ENCODE data around the gene HDDC3. TPM values are rescaled to one million over a fixed set of nuclear protein-coding genes. Genes with fewer than 3 reads are reported as not detected.

Gene HDDC3
- total RNA-seq (18.7 TPM), polyA plus RNA-seq (25.4 TPM)
- long read RNA-seq, donor 1, full-length matches to known transcripts: 3 of 3 reads
- long read RNA-seq, donor 1, partial matches to known transcripts: 0 of 3 reads
- long read RNA-seq, donor 1, other reads (novel, unspliced or antisense): 0 of 3 reads
- long read RNA-seq, donor 2: 0 reads
- long read RNA-seq, donor 3, transcript HDDC3-202 (4 exons, 1,880 nt): major isoform, 15 of 16 reads
- long read RNA-seq, donor 3, partial matches to known transcripts: 0 of 16 reads
- long read RNA-seq, donor 3, other reads (novel, unspliced or antisense): 0 of 16 reads
- long read RNA-seq, donor 4, transcript HDDC3-202 (4 exons, 1,880 nt): major isoform, 6 of 7 reads
- long read RNA-seq, donor 4, partial matches to known transcripts: 0 of 7 reads
- long read RNA-seq, donor 4, other reads (novel, unspliced or antisense): 0 of 7 reads
- long read RNA-seq, donor 5, full-length matches to known transcripts: 16 of 16 reads
- long read RNA-seq, donor 5, partial matches to known transcripts: 0 of 16 reads
- long read RNA-seq, donor 5, other reads (novel, unspliced or antisense): 0 of 16 reads
- long read RNA-seq, donor 6, full-length matches to known transcripts: 8 of 8 reads
- long read RNA-seq, donor 6, partial matches to known transcripts: 0 of 8 reads
- long read RNA-seq, donor 6, other reads (novel, unspliced or antisense): 0 of 8 reads
- long read RNA-seq, donor 7, full-length matches to known transcripts: 5 of 5 reads
- long read RNA-seq, donor 7, partial matches to known transcripts: 0 of 5 reads
- long read RNA-seq, donor 7, other reads (novel, unspliced or antisense): 0 of 5 reads
- long read RNA-seq, donor 8, full-length matches to known transcripts: 4 of 4 reads
- long read RNA-seq, donor 8, partial matches to known transcripts: 0 of 4 reads
- long read RNA-seq, donor 8, other reads (novel, unspliced or antisense): 0 of 4 reads
- long read RNA-seq, donor 9, full-length matches to known transcripts: 5 of 5 reads
- long read RNA-seq, donor 9, partial matches to known transcripts: 0 of 5 reads
- long read RNA-seq, donor 9, other reads (novel, unspliced or antisense): 0 of 5 reads
- long read RNA-seq, donor 10, full-length matches to known transcripts: 6 of 6 reads
- long read RNA-seq, donor 10, partial matches to known transcripts: 0 of 6 reads
- long read RNA-seq, donor 10, other reads (novel, unspliced or antisense): 0 of 6 reads

GRCh38 chr15:90931828-90932659 lies at the start of gene HDDC3:
TSS of gene HDDC3 (minus strand) at chr15:90932549. CDS start at chr15:90932540, 9 bp downstream.
- H3K27me3 ChIP-seq (ENCODE audit: control insufficient read depth in 2 of 2, insufficient read depth in 1 of 2, low read length in 1 of 2): no peaks in the 10 kb centered on the region
- H3K27ac ChIP-seq (ENCODE audit: low read depth in 1 of 2, low read length in 1 of 2): peak within 1 kb of the TSS; percentile 89 to 90
- H3K4me3 ChIP-seq (ENCODE audit: low read length in 2 of 2): peak within 1 kb of the TSS; percentile 57
- peaks cover 32 to 54% of the 10 kb centered on the region in 2 donors for H3K4me1 ChIP-seq (ENCODE audit: control insufficient read depth in 2 of 2, insufficient read depth in 2 of 2, low read length in 2 of 2)
- H3K9me3 ChIP-seq (ENCODE audit: control insufficient read depth in 2 of 2, insufficient read depth in 1 of 2, low read length in 1 of 2): peaks cover 0 to 4% of the 10 kb centered on the region in 2 donors
- peaks cover 0 to 4% of the 10 kb centered on the region in 2 donors for H3K36me3 ChIP-seq (ENCODE audit: control insufficient read depth in 2 of 2, insufficient read depth in 2 of 2, low read length in 1 of 2)
- WGBS: under 1% methylated on average over 52 of the region's 52 CpGs
- peak; percentile 76 to 95 (median 87) for DNase-seq (ENCODE audit: low read depth in 6 of 9, low spot score in 9 of 9)

GRCh38 chr15:90982135-90982534 lies 49.8 kb upstream of the HDDC3 start:
- no peaks in the 10 kb centered on the region for H3K9me3 ChIP-seq (ENCODE audit: control insufficient read depth in 2 of 2, insufficient read depth in 1 of 2, low read length in 1 of 2)
- peaks cover 51 to 75% of the 10 kb centered on the region in 2 donors for H3K36me3 ChIP-seq (ENCODE audit: control insufficient read depth in 2 of 2, insufficient read depth in 2 of 2, low read length in 1 of 2)
- peaks cover 0 to 3% of the 10 kb centered on the region in 2 donors for H3K4me1 ChIP-seq (ENCODE audit: control insufficient read depth in 2 of 2, insufficient read depth in 2 of 2, low read length in 2 of 2)
- H3K27ac ChIP-seq (ENCODE audit: low read depth in 1 of 2, low read length in 1 of 2): no peak overlapping the region
- WGBS: 99% methylated on average over 5 of the region's 5 CpGs
- no peak for DNase-seq (ENCODE audit: low read depth in 6 of 9, low spot score in 9 of 9)
- H3K4me3 ChIP-seq (ENCODE audit: low read length in 2 of 2): no peak overlapping the region
- H3K27me3 ChIP-seq (ENCODE audit: control insufficient read depth in 2 of 2, insufficient read depth in 1 of 2, low read length in 1 of 2): no peaks in the 10 kb centered on the region

- Histone ChIP-seq H3K4me1 (ENCODE audit: control insufficient read depth in 2 of 2, insufficient read depth in 2 of 2, low read length in 2 of 2) (no peaks in the 10 kb centered on the region), H3K4me3 (ENCODE audit: low read length in 2 of 2) (no peak overlapping the region), H3K27me3 (ENCODE audit: control insufficient read depth in 2 of 2, insufficient read depth in 1 of 2, low read length in 1 of 2) (no peaks in the 10 kb centered on the region), H3K27ac (ENCODE audit: low read depth in 1 of 2, low read length in 1 of 2) (no peak overlapping the region), H3K9me3 (ENCODE audit: control insufficient read depth in 2 of 2, insufficient read depth in 1 of 2, low read length in 1 of 2) (no peaks in the 10 kb centered on the region), H3K36me3 (ENCODE audit: control insufficient read depth in 2 of 2, insufficient read depth in 2 of 2, low read length in 1 of 2) (peaks cover 51 to 79% of the 10 kb centered on the region in 2 donors)
- no peak for DNase-seq (ENCODE audit: low read depth in 6 of 9, low spot score in 9 of 9)
- 98% methylated on average over 6 of the region's 6 CpGs for WGBS
Measured at GRCh38 chr15:90981681-90982080, 49.3 kb upstream of the HDDC3 start.

GRCh38 chr15:90979582-90979981 lies 47.2 kb upstream of the HDDC3 start:
- no peak for DNase-seq (ENCODE audit: low read depth in 6 of 9, low spot score in 9 of 9)
- H3K4me3 ChIP-seq (ENCODE audit: low read length in 2 of 2): no peak overlapping the region
- H3K4me1 ChIP-seq (ENCODE audit: control insufficient read depth in 2 of 2, insufficient read depth in 2 of 2, low read length in 2 of 2): no peaks in the 10 kb centered on the region
- WGBS: 90% methylated on average over 1 of the region's 1 CpG
- H3K9me3 ChIP-seq (ENCODE audit: control insufficient read depth in 2 of 2, insufficient read depth in 1 of 2, low read length in 1 of 2): no peaks in the 10 kb centered on the region
- H3K36me3 ChIP-seq (ENCODE audit: control insufficient read depth in 2 of 2, insufficient read depth in 2 of 2, low read length in 1 of 2): peaks cover 60 to 91% of the 10 kb centered on the region in 2 donors
- H3K27ac ChIP-seq (ENCODE audit: low read depth in 1 of 2, low read length in 1 of 2): no peak overlapping the region
- no peaks in the 10 kb centered on the region for H3K27me3 ChIP-seq (ENCODE audit: control insufficient read depth in 2 of 2, insufficient read depth in 1 of 2, low read length in 1 of 2)

GRCh38 chr15:90974216-90974615 lies 41.9 kb upstream of the HDDC3 start:
- 99% methylated on average over 21 of the region's 21 CpGs for WGBS
- Histone ChIP-seq H3K4me1 (ENCODE audit: control insufficient read depth in 2 of 2, insufficient read depth in 2 of 2, low read length in 2 of 2) (no peaks in the 10 kb centered on the region), H3K27ac (ENCODE audit: low read depth in 1 of 2, low read length in 1 of 2) (no peak overlapping the region), H3K27me3 (ENCODE audit: control insufficient read depth in 2 of 2, insufficient read depth in 1 of 2, low read length in 1 of 2) (no peaks in the 10 kb centered on the region), H3K36me3 (ENCODE audit: control insufficient read depth in 2 of 2, insufficient read depth in 2 of 2, low read length in 1 of 2) (peaks cover 57 to 80% of the 10 kb centered on the region in 2 donors), H3K9me3 (ENCODE audit: control insufficient read depth in 2 of 2, insufficient read depth in 1 of 2, low read length in 1 of 2) (no peaks in the 10 kb centered on the region), H3K4me3 (ENCODE audit: low read length in 2 of 2) (no peak overlapping the region)
- DNase-seq (ENCODE audit: low read depth in 6 of 9, low spot score in 9 of 9): no peak

- H3K27ac ChIP-seq (ENCODE audit: low read depth in 1 of 2, low read length in 1 of 2): no peak overlapping the region
- WGBS: 97% methylated on average over 5 of the region's 5 CpGs
- no peaks in the 10 kb centered on the region for H3K4me1 ChIP-seq (ENCODE audit: control insufficient read depth in 2 of 2, insufficient read depth in 2 of 2, low read length in 2 of 2)
- no peaks in the 10 kb centered on the region for H3K9me3 ChIP-seq (ENCODE audit: control insufficient read depth in 2 of 2, insufficient read depth in 1 of 2, low read length in 1 of 2)
- peaks cover 62 to 84% of the 10 kb centered on the region in 2 donors for H3K36me3 ChIP-seq (ENCODE audit: control insufficient read depth in 2 of 2, insufficient read depth in 2 of 2, low read length in 1 of 2)
- no peak overlapping the region for H3K4me3 ChIP-seq (ENCODE audit: low read length in 2 of 2)
- DNase-seq (ENCODE audit: low read depth in 6 of 9, low spot score in 9 of 9): no peak
- no peaks in the 10 kb centered on the region for H3K27me3 ChIP-seq (ENCODE audit: control insufficient read depth in 2 of 2, insufficient read depth in 1 of 2, low read length in 1 of 2)
Measured at GRCh38 chr15:90972133-90972532, 39.8 kb upstream of the HDDC3 start.

- peaks cover 64 to 79% of the 10 kb centered on the region in 2 donors for H3K36me3 ChIP-seq (ENCODE audit: control insufficient read depth in 2 of 2, insufficient read depth in 2 of 2, low read length in 1 of 2)
- no peak overlapping the region for H3K4me3 ChIP-seq (ENCODE audit: low read length in 2 of 2)
- no peaks in the 10 kb centered on the region for H3K27me3 ChIP-seq (ENCODE audit: control insufficient read depth in 2 of 2, insufficient read depth in 1 of 2, low read length in 1 of 2)
- H3K4me1 ChIP-seq (ENCODE audit: control insufficient read depth in 2 of 2, insufficient read depth in 2 of 2, low read length in 2 of 2): no peaks in the 10 kb centered on the region
- no peak overlapping the region for H3K27ac ChIP-seq (ENCODE audit: low read depth in 1 of 2, low read length in 1 of 2)
- no peaks in the 10 kb centered on the region for H3K9me3 ChIP-seq (ENCODE audit: control insufficient read depth in 2 of 2, insufficient read depth in 1 of 2, low read length in 1 of 2)
- DNase-seq (ENCODE audit: low read depth in 6 of 9, low spot score in 9 of 9): no peak
- WGBS: 97% methylated on average over 7 of the region's 7 CpGs
Measured at GRCh38 chr15:90970274-90970673, 37.9 kb upstream of the HDDC3 start.

- Histone ChIP-seq H3K27ac (ENCODE audit: low read depth in 1 of 2, low read length in 1 of 2) (no peak overlapping the region), H3K4me3 (ENCODE audit: low read length in 2 of 2) (no peak overlapping the region), H3K4me1 (ENCODE audit: control insufficient read depth in 2 of 2, insufficient read depth in 2 of 2, low read length in 2 of 2) (no peaks in the 10 kb centered on the region), H3K27me3 (ENCODE audit: control insufficient read depth in 2 of 2, insufficient read depth in 1 of 2, low read length in 1 of 2) (no peaks in the 10 kb centered on the region), H3K36me3 (ENCODE audit: control insufficient read depth in 2 of 2, insufficient read depth in 2 of 2, low read length in 1 of 2) (peaks cover 56 to 70% of the 10 kb centered on the region in 2 donors), H3K9me3 (ENCODE audit: control insufficient read depth in 2 of 2, insufficient read depth in 1 of 2, low read length in 1 of 2) (no peaks in the 10 kb centered on the region)
- no peak for DNase-seq (ENCODE audit: low read depth in 6 of 9, low spot score in 9 of 9)
- WGBS: 96% methylated on average over 1 of the region's 1 CpG
Measured at GRCh38 chr15:90968434-90968833, 36.1 kb upstream of the HDDC3 start.
